AG10803 (cell line): ENCODE measurements around the gene CXCL11.

ENCODE experiments used
- DNase-seq: peaks from one replicate; pipeline ENCODE4 v3.0.0; 2010; ENCODE audit warnings: low read depth
- H3K4me3 ChIP-seq: 2 replicates; pipeline ENCODE4 v1.5.1; 2011; ENCODE audit warnings: mild to moderate bottlenecking, low read length, control low read depth
- TF ChIP-seq, protein P1 (sequence below): conservative IDR thresholded peaks from 2 replicates; pipeline ENCODE4 v1.5.1; 2011; ENCODE audit warnings: mild to moderate bottlenecking, low read length, control low read depth, inconsistent platforms

The CXCL11 gene

DNA sequence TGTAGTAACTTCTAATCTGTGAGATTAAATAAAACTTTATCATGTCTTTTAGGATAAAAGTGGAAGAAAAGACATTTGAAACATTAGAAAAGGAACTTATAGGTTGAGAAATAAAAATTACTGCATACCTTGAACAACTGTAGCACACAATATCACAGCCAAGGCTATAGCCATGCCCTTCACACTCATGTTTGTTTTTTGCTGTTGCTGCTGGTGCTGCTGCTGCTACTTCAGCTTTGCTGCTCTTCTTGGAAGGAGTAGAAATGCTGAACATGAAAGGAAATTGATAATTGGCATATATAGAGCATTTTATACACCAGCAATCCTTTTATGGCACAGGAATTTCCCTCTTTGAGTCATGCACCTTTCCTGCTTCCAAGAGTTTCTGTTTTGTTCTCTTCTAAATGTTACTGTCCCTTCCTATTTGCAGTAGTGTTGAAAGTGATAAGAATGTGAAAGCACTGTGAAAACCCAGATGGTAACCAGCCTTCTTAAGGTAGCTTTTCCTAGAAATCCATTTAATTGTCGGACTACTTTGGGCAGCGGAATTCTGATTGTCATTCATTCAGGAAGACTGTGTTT, at the start of gene CXCL11:
Gene CXCL11 (minus strand): TSS at position 272 of the 582 bp plus-strand sequence. CDS start 83 bp downstream, at position 189.
- TF ChIP-seq, protein P1, sequence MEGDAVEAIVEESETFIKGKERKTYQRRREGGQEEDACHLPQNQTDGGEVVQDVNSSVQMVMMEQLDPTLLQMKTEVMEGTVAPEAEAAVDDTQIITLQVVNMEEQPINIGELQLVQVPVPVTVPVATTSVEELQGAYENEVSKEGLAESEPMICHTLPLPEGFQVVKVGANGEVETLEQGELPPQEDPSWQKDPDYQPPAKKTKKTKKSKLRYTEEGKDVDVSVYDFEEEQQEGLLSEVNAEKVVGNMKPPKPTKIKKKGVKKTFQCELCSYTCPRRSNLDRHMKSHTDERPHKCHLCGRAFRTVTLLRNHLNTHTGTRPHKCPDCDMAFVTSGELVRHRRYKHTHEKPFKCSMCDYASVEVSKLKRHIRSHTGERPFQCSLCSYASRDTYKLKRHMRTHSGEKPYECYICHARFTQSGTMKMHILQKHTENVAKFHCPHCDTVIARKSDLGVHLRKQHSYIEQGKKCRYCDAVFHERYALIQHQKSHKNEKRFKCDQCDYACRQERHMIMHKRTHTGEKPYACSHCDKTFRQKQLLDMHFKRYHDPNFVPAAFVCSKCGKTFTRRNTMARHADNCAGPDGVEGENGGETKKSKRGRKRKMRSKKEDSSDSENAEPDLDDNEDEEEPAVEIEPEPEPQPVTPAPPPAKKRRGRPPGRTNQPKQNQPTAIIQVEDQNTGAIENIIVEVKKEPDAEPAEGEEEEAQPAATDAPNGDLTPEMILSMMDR = no peak

DNA sequence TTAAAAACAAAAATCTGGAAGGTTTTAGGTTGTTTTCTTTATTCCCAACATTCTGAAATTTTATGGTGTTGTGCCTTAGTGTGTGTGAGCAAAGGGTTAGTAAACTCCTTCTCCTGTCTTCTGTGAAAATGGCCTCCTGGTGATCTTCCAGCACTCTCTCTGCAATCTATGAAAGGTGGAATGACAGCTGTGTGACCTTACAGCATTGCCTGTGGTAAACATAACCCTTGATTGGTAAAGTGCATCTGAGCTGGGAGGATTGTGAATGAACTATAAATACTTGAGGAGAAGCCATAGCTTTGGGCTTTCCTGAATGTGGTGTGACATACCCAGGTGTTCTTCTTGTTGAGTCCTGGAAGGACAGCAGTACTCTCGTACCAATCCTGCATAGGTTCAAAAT, 48.7 kb upstream of the CXCL11 start:
- DNase-seq = no peak
- TF ChIP-seq, protein P1 = no peak
- no peak overlapping the region for H3K4me3 ChIP-seq

More for the DNA sequence above, at the start of gene CXCL11:
- no peak within 1 kb of the TSS for H3K4me3 ChIP-seq
- no peak for DNase-seq

DNA sequence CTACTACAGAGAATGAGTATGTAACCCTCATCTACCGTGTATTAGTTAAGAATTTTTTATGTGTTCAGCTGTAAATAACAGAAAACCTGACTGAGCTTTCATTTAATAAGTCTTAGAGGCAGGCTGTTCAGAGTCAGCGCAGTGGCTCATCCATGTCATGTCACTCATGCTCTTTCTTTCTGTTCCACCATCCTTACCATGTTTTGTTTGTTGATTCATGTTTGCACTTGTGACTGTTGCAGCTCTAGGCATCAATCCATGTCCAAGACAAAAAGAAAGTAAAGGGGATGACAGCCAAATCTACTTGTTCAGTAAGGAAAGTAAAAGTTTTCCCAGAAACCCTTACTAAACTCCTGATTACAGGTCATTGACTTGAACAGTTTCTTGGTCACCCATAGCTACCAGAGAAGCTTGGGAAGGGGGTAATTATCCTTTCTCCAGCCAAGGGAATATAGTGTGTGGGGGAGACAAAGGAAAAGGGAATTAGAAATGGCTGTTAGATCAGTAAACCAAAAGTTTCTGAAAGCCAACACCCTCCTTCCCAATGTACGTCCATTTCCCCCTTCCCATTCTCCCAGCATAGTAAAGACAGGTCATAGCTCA, 47.6 kb upstream of the CXCL11 start:
- TF ChIP-seq, protein P1 = no peak
- no peak for DNase-seq

DNA sequence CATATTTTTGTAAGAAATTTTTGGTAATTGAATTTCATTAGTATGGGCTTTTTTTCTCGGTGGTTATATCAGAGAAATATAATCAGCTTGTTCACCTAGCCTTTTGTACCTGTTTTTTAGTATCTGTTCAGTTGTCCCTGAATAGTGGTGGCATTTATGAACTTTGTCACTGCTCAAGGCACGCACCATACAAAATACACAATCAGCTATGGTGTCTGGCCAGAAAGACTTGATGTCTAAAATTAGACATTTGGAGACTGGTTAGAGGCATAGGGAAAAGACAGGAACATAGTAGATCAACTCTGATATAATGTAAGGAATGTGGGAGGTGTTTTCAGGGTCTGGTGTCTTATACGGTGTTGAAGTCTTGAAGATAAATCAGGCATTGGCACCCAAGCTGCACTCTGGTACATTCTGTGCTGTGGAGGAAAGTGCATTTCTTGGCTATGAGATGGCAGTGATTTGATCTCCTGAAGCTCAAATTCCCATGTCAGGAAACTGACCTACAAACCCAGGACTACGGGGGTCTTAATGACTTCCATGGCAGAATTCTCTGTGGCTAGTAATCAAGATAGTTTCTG, 42.3 kb upstream of the CXCL11 start:
- no peak for DNase-seq
- TF ChIP-seq, protein P1 = no peak

More for the DNA sequence above, 47.6 kb upstream of the CXCL11 start:
- no peak overlapping the region for H3K4me3 ChIP-seq

DNA sequence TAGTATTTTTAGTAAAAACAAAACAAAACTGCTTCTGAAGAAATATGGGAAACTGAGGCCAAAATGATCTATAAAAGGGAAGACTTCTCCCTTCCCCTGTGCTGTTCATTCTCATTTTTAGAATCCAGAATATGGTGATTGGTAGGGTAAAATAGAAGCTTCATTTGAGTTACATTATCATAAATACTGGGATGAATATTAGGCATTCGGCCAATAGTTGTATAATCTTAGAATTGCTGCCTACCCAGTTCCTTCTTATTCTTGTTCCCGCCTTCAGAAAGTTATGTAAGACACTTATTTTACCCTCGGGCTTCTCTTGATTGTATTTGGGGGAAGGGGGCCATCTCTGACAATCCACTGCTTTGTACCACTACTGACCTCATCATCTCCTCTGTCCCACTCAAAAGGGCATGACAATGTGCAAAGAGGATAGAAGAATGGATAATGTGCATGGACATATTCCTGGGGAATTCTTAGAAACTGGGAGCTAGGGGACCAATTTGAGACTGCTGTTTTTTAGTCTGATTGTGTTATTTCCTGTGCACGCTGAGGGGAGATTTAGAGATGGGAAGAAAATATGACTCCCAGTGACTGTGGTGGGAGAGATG, 39.2 kb upstream of the CXCL11 start:
- H3K4me3 ChIP-seq = no peak overlapping the region
- no peak for DNase-seq
- TF ChIP-seq, protein P1 = no peak

More for the DNA sequence above, 42.3 kb upstream of the CXCL11 start:
- H3K4me3 ChIP-seq = no peak overlapping the region

DNA sequence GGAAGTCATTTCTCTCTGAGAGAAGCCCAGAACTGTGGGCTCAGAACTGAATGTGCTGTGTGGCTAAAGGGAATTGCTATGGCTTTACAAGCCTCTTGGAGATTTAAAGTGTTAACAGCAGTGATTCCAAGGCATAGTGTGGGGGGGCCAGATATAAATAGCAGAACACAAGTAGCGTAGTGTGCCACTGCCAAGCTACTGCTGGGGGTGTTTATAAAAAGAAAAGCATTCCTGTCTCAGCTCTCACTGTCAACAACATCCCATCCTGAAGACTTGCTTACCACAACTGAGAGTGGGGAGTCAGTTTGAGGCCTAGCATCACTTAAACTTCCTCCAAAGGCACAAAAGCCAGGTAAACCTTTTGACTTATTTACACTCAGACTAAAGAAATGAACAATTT, 38.6 kb upstream of the CXCL11 start, which contains the start of gene ART3:
Gene ART3 (plus strand): TSS at position 242 of the 400 bp plus-strand sequence. CDS start 1,181 bp downstream, outside the sequence.
- H3K4me3 ChIP-seq = no peak within 1 kb of the TSS
- no peak for DNase-seq
- TF ChIP-seq, protein P1 = no peak
